C4-2B (cell line): ENCODE data around the gene APOBEC3A.

ENCODE experiments used
- ZFX ChIP-seq: fragments of 450-650 bp; IDR thresholded peaks from 2 replicates; pipeline ENCODE4 v1.6.1; 2017
- TF ChIP-seq, protein P1 (sequence below): fragments of 450-650 bp; conservative IDR thresholded peaks from 2 replicates; pipeline ENCODE4 v1.5.1; 2017; ENCODE audit warnings: mild to moderate bottlenecking

DNA sequence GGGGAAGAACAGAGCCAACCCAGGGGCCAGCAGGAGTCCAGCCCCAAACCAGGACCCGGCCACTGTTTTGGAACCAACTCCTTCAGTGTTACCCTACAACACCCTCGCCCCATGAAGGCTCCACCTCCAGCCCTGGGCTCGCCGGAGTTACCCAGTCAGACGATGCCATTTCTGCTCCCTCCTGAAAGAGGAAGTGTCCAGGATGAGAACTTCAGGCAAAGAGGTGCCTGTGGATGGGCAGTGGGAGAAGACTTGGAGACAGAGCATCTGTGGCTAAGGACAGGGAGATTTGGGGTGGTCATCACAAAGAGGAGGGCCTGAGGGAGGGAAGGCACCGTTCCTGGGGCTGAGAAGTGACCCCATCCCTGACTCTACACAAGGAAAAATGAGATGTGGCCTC is 38.7 kb downstream of the APOBEC3A start:
- TF ChIP-seq, protein P1, sequence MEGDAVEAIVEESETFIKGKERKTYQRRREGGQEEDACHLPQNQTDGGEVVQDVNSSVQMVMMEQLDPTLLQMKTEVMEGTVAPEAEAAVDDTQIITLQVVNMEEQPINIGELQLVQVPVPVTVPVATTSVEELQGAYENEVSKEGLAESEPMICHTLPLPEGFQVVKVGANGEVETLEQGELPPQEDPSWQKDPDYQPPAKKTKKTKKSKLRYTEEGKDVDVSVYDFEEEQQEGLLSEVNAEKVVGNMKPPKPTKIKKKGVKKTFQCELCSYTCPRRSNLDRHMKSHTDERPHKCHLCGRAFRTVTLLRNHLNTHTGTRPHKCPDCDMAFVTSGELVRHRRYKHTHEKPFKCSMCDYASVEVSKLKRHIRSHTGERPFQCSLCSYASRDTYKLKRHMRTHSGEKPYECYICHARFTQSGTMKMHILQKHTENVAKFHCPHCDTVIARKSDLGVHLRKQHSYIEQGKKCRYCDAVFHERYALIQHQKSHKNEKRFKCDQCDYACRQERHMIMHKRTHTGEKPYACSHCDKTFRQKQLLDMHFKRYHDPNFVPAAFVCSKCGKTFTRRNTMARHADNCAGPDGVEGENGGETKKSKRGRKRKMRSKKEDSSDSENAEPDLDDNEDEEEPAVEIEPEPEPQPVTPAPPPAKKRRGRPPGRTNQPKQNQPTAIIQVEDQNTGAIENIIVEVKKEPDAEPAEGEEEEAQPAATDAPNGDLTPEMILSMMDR = no peak
- no peak for TF ChIP-seq ZFX
